Adrenal gland (tissue), 12 donors: ENCODE data around the gene MNT. TPM values are rescaled to one million over a fixed set of nuclear protein-coding genes. Genes with fewer than 3 reads are reported as not detected.

Experiments used
- DNase-seq, 7 donors: peaks; one replicate each; pipeline ENCODE4 v3.0.0-alpha.2; 2019 to 2020
- H3K27ac ChIP-seq, 5 donors: fragments of 200-600 bp; sonication (generic) in 4 of 5; 1 replicate in 3 of 5; 2 replicates in 2 of 5; pipeline versions ENCODE4 v1.5.1 to v1.8.0; 2016 to 2020; ENCODE audit warnings: mild to moderate bottlenecking in 1 of 5
- H3K27me3 ChIP-seq: fragments of 200-600 bp; 2 replicates; pipeline ENCODE4 v1.8.0; 2021
- H3K36me3 ChIP-seq, 2 donors: fragments of 200-600 bp; replicated peaks in 1 of 2; 1 replicate in 1 of 2; 2 replicates in 1 of 2; pipeline versions ENCODE4 v1.5.1 to v1.8.0; 2018 to 2022
- H3K4me1 ChIP-seq, 2 donors: fragments of 200-600 bp; replicated peaks in 1 of 2; 1 replicate in 1 of 2; 2 replicates in 1 of 2; pipeline versions ENCODE4 v1.5.1 to v1.8.0; 2018 to 2021
- H3K4me3 ChIP-seq, 4 donors: fragments of 200-600 bp; sonication (generic) in 3 of 4; one replicate each; pipeline ENCODE4 v1.5.1; 2016 to 2018
- H3K9me3 ChIP-seq, 3 donors: fragments of 200-600 bp; sonication (generic) in 1 of 3; replicated peaks in 1 of 3; 1 replicate in 2 of 3; 2 replicates in 1 of 3; pipeline versions ENCODE4 v1.5.1 to v1.8.0; 2016 to 2021
- CTCF ChIP-seq, 6 experiments: fragments of 450-650 bp in 4 of 6; fragments of 200-600 bp in 2 of 6; sonication (generic) in 1 of 6; IDR thresholded peaks; 1 replicate in 5 of 6; 2 replicates in 1 of 6; pipeline versions ENCODE4 v1.5.1 to v1.8.0; 2016 to 2021; ENCODE audit warnings: antibody characterized with exemption in 6 of 6, mild to moderate bottlenecking in 2 of 6, moderate library complexity in 1 of 6
- POLR2A ChIP-seq, 2 donors: fragments of 450-650 bp; IDR thresholded peaks; one replicate each; pipeline ENCODE4 v1.6.1; 2017; ENCODE audit warnings: antibody characterized with exemption in 2 of 2, mild to moderate bottlenecking in 2 of 2, moderate library complexity in 1 of 2
- WGBS, 4 donors: extraction: QIAGEN DNeasy Blood & Tissue Kit in 2 of 4; methylation state at CpG; one replicate each; pipeline versions ENCODE4 v1.1.5 to v1.1.7; 2013 to 2017; 5-methylcytosine and 5-hydroxymethylcytosine counted together
- intact Hi-C, 2 donors: fragments of 100-400 bp; cut with DNase I; formaldehyde crosslinking; loops; one replicate each; pipeline versions ENCODE4 v1.14.1 to v1.15.0; 2022 to 2023
- polyA plus RNA-seq, 3 donors: library from polyadenylated mRNA; stranded (reverse); fragments of 200-250 nt in 2 of 3; fragments of 350-450 nt in 1 of 3; fragmentation: Illumina TruSeq in 1 of 3; extraction: RNeasy Lipid Tissue Mini Kit (QIAGEN cat#74804) in 1 of 3; gene quantifications; one replicate each; pipeline ENCODE4 v1.2.3, GENCODE V29; 2013 to 2014
- total RNA-seq, 9 donors: library from RNA; depleted of rRNA in 4 of 9; stranded (reverse); fragments of >200 nt in 4 of 9; fragments of 120-200 nt in 1 of 9; fragmentation: NEBNext Ultra II Directional in 1 of 9; extraction: Animal tissue kit (Norgen Biotek cat#: 25700) in 1 of 9; gene quantifications; one replicate each; pipeline versions ENCODE4 v1.1.0 to v1.2.4, GENCODE V29; 2013 to 2023
- donor health status: healthy with polysubstance abuse.
- donor health status: Bipolar disorder and iron deficiency.
- donor health status: DM: yes; HTN: yes; CAD: no.
- donor health status: DM: no; HTN: no; CAD: no.
- donor health status: DM: no; HTN: no; CAD: no.
- donor health status: DM: yes; HTN: yes; CAD: no.

The MNT gene
- total and polyA plus RNA-seq, 12 donors: 3.5 to 43.9 (median 19.6) TPM

GRCh38 chr17:2396568-2397246, 4.2 kb downstream of the MNT start:
- DNase-seq: peak; percentile 94 to 99 (median 98)
- H3K27ac ChIP-seq: peak overlapping the region; percentile 97 to 99 (median 98)

GRCh38 chr17:2396192-2396567, 4.7 kb downstream of the MNT start:
- peaks cover 58 to 65% of the 10 kb centered on the region in 2 donors for H3K4me1 ChIP-seq
- WGBS, 4 donors: 37 to 55% (median 47%) methylated on average over 5 to 7 of the region's 7 CpGs

More at GRCh38 chr17:2396568-2397246, 4.2 kb downstream of the MNT start:
- TF ChIP-seq POLR2A (IDR thresholded peaks at IDR 0.05): peak; percentile 58 to 92
- TF ChIP-seq CTCF (IDR thresholded peaks at IDR 0.05): no peak
- intact Hi-C loops: no loop called here
- Histone ChIP-seq H3K9me3 (no peaks in the 10 kb centered on the region), H3K27me3 (no peaks in the 10 kb centered on the region), H3K4me1 (peaks cover 54 to 59% of the 10 kb centered on the region in 2 donors), H3K4me3 (peak overlapping the region in 1 of 4 donors; percentile 47), H3K36me3 (no peaks in the 10 kb centered on the region)
- 0 to 13% (median 7%) methylated on average over 11 to 34 of the region's 34 CpGs for WGBS, 4 donors

GRCh38 chr17:2395258-2396181, 5.3 kb downstream of the MNT start:
- Histone ChIP-seq H3K4me3 (peak overlapping the region in 1 of 4 donors; percentile 47), H3K36me3 (no peaks in the 10 kb centered on the region), H3K9me3 (no peaks in the 10 kb centered on the region), H3K4me1 (peaks cover 58 to 71% of the 10 kb centered on the region in 2 donors), H3K27me3 (no peaks in the 10 kb centered on the region), H3K27ac (peak overlapping the region; percentile 97 to 99 (median 98))
- 53 to 69% (median 60%) methylated on average over 20 to 28 of the region's 28 CpGs for WGBS, 4 donors
- DNase-seq: peak in 6 of 7 donors; percentile 42 to 82 (median 62)
- intact Hi-C loops: no loop called here
- no peak for TF ChIP-seq POLR2A (IDR thresholded peaks at IDR 0.05)

More at GRCh38 chr17:2396192-2396567, 4.7 kb downstream of the MNT start:
- DNase-seq: peak in 1 of 7 donors; percentile 33
- H3K4me3 ChIP-seq: peak overlapping the region in 1 of 4 donors; percentile 47
- H3K27ac ChIP-seq: peak overlapping the region; percentile 97 to 99 (median 98)
- no peaks in the 10 kb centered on the region for H3K36me3 ChIP-seq
- no peaks in the 10 kb centered on the region for H3K27me3 ChIP-seq
- no peaks in the 10 kb centered on the region for H3K9me3 ChIP-seq
- intact Hi-C loops: no loop called here
- no peak for TF ChIP-seq CTCF (IDR thresholded peaks at IDR 0.05)
- no peak for TF ChIP-seq POLR2A (IDR thresholded peaks at IDR 0.05)

GRCh38 chr17:2394775-2395201, 6.1 kb downstream of the MNT start:
- intact Hi-C loops: no loop called here

More at GRCh38 chr17:2394775-2395201, 6.1 kb downstream of the MNT start:
- H3K4me3 ChIP-seq: no peak overlapping the region
- TF ChIP-seq CTCF (IDR thresholded peaks at IDR 0.05) (no peak), POLR2A (IDR thresholded peaks at IDR 0.05) (no peak)
- peak overlapping the region; percentile 97 to 99 (median 98) for H3K27ac ChIP-seq
- WGBS, 4 donors: 75 to 82% (median 81%) methylated on average over 2 to 16 of the region's 16 CpGs
- H3K27me3 ChIP-seq: no peaks in the 10 kb centered on the region
- no peaks in the 10 kb centered on the region for H3K36me3 ChIP-seq
- peak in 4 of 7 donors; percentile 40 to 58 (median 42) for DNase-seq
- no peaks in the 10 kb centered on the region for H3K9me3 ChIP-seq
- peaks cover 58 to 77% of the 10 kb centered on the region in 2 donors for H3K4me1 ChIP-seq
